GM12891 (cell line): ENCODE measurements around the gene TEAD1.

Experiments used
- PAX5 ChIP-seq: IDR thresholded peaks from 2 replicates; pipeline ENCODE4 v1.6.1; 2011; ENCODE audit warnings: low read length, moderate library complexity, mild to moderate bottlenecking; ENCODE audit not compliant: insufficient read depth, severe bottlenecking
- POLR2A ChIP-seq: IDR thresholded peaks from 2 replicates; pipeline ENCODE4 v1.6.1; 2011; ENCODE audit warnings: low read depth, low read length, control low read depth
- POLR2AphosphoS5 ChIP-seq: IDR thresholded peaks from 2 replicates; pipeline ENCODE4 v1.6.1; 2011; ENCODE audit warnings: low read depth, low read length, control low read depth
- SPI1 ChIP-seq: IDR thresholded peaks from 2 replicates; pipeline ENCODE4 v1.6.1; 2011; ENCODE audit warnings: low read depth, low read length, control low read depth

- no peak for TF ChIP-seq POLR2AphosphoS5
- TF ChIP-seq POLR2A: no peak
- TF ChIP-seq SPI1: no peak
- no peak for TF ChIP-seq PAX5
Observed at GRCh38 chr11:12809864-12810567, 135.8 kb downstream of the TEAD1 start.
